HG02938 (cell line): ENCODE data around the gene CPAMD8.
"Not testable (repeated sequence)": the region's sequence is repeated elsewhere in the genome, so short reads cannot be mapped to it uniquely, and the experiment has no call there.

Source experiments
- ATAC-seq: cut with Tn5 transposase; IDR thresholded peaks from one replicate; pipeline ENCODE4 v1.9.1; 2021; ENCODE audit warnings: mild to moderate bottlenecking, moderate library complexity; ENCODE audit not compliant: unreplicated experiment

The CPAMD8 gene

GRCh38 chr19:16949496-16950023 is 77.0 kb downstream of the CPAMD8 start:
- no peak for ATAC-seq

GRCh38 chr19:16946951-16947940 is 79.4 kb downstream of the CPAMD8 start:
- ATAC-seq = no peak

GRCh38 chr19:16945762-16946465 is 80.7 kb downstream of the CPAMD8 start:
- no peak for ATAC-seq

GRCh38 chr19:16945364-16945714 is 81.3 kb downstream of the CPAMD8 start:
- no peak for ATAC-seq

- ATAC-seq = no peak
These were observed 81.8 kb downstream of the CPAMD8 start for GRCh38 chr19:16944626-16945363.

GRCh38 chr19:16943942-16944625 is 82.5 kb downstream of the CPAMD8 start:
- no peak for ATAC-seq

- not testable (repeated sequence) for ATAC-seq
These were observed 83.5 kb downstream of the CPAMD8 start for GRCh38 chr19:16943090-16943489.

- no peak for ATAC-seq
These were observed 84.0 kb downstream of the CPAMD8 start for GRCh38 chr19:16942583-16942982.

- ATAC-seq = no peak
These were observed 86.0 kb downstream of the CPAMD8 start for GRCh38 chr19:16940626-16941025.

- not testable (repeated sequence) for ATAC-seq
These were observed 86.5 kb downstream of the CPAMD8 start for GRCh38 chr19:16940063-16940462.

- ATAC-seq = no peak
These were observed 88.4 kb downstream of the CPAMD8 start for GRCh38 chr19:16938211-16938610.

- not testable (repeated sequence) for ATAC-seq
These were observed 88.8 kb downstream of the CPAMD8 start for GRCh38 chr19:16937796-16938195.

GRCh38 chr19:16936901-16937300 is 89.7 kb downstream of the CPAMD8 start:
- no peak for ATAC-seq

GRCh38 chr19:16934489-16934888 is 92.1 kb downstream of the CPAMD8 start:
- ATAC-seq = no peak

GRCh38 chr19:16931306-16931705 is 95.3 kb downstream of the CPAMD8 start:
- no peak for ATAC-seq

GRCh38 chr19:16930753-16931152 is 95.9 kb downstream of the CPAMD8 start:
- ATAC-seq = no peak

- ATAC-seq = no peak
These were observed 97.7 kb downstream of the CPAMD8 start for GRCh38 chr19:16928916-16929315.

GRCh38 chr19:16928351-16928750 is 98.3 kb downstream of the CPAMD8 start:
- ATAC-seq = no peak

GRCh38 chr19:16927883-16928282 is 98.7 kb downstream of the CPAMD8 start:
- no peak for ATAC-seq

GRCh38 chr19:16922949-16923348 is 103.7 kb downstream of the CPAMD8 start:
- no peak for ATAC-seq

GRCh38 chr19:16922592-16922934 is 104.0 kb downstream of the CPAMD8 start:
- ATAC-seq = no peak
